Measurements from ENCODE around the gene RAVER1.
A peak's percentile ranks its signal among the peaks of the same experiment; 100 is the strongest.
"Not testable (repeated sequence)": the region's sequence is repeated elsewhere in the genome, so short reads cannot be mapped to it uniquely, and the experiment has no call there.

The RAVER1 gene, protein sequence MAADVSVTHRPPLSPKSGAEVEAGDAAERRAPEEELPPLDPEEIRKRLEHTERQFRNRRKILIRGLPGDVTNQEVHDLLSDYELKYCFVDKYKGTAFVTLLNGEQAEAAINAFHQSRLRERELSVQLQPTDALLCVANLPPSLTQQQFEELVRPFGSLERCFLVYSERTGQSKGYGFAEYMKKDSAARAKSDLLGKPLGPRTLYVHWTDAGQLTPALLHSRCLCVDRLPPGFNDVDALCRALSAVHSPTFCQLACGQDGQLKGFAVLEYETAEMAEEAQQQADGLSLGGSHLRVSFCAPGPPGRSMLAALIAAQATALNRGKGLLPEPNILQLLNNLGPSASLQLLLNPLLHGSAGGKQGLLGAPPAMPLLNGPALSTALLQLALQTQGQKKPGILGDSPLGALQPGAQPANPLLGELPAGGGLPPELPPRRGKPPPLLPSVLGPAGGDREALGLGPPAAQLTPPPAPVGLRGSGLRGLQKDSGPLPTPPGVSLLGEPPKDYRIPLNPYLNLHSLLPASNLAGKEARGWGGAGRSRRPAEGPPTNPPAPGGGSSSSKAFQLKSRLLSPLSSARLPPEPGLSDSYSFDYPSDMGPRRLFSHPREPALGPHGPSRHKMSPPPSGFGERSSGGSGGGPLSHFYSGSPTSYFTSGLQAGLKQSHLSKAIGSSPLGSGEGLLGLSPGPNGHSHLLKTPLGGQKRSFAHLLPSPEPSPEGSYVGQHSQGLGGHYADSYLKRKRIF
- total RNA-seq: 40.0 to 47.0 reads per million in 2 experiments

DNA sequence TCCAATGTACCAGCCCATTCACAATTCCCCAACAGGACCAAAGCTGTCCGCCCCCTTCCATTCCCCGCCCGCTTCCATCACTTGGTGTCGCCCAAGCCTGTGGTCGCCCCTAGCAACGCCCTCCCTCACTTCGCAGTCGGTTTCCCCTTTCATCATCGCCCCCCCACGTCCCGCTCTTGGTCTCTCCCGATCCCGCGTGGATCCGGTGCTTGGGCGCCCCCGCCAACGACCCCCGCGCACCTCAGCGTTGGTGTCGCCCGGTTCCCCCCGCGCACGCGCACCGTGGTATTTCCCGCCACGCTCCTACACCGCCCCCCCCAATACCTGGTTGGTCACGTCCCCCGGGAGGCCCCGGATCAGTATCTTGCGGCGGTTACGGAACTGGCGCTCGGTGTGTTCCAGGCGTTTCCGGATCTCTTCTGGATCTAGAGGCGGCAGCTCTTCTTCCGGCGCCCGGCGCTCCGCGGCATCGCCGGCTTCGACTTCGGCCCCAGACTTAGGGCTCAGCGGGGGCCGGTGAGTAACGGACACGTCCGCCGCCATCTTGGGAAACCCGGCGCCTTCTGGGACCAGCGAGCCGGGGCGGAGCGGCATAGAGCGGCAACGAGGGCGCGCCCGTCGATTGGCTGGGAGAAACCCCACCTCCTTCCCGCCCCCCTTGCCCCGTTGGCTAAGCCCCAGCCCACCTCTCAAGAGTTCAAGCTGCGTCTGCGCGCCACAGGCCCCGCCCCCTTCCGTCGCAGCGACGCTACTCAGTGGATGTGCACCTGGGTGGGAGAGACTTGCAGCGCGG is at the start of gene RAVER1:
Gene RAVER1, minus strand, starts transcription at position 565 of the 793 bp plus-strand sequence. Its CDS starts 22 bp downstream, at position 543.
- peak; percentile 97 for DNase-seq (ENCODE audit: low read depth)

DNA sequence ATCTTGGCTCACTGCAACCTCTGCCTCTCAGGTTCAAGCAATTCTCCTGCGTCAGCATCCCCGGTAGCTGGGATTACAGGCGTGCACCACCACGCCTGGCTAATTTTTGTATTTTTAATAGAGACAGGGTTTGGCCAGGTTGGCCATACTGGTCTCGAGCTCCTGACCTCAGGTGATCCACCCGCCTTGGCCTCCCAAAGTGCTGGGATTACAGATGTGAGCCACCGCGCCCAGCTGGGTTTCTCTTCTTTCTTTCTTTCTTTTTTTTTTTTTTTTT is 49.8 kb upstream of the RAVER1 start:
- DNase-seq (ENCODE audit: low read depth): not testable (repeated sequence)

DNA sequence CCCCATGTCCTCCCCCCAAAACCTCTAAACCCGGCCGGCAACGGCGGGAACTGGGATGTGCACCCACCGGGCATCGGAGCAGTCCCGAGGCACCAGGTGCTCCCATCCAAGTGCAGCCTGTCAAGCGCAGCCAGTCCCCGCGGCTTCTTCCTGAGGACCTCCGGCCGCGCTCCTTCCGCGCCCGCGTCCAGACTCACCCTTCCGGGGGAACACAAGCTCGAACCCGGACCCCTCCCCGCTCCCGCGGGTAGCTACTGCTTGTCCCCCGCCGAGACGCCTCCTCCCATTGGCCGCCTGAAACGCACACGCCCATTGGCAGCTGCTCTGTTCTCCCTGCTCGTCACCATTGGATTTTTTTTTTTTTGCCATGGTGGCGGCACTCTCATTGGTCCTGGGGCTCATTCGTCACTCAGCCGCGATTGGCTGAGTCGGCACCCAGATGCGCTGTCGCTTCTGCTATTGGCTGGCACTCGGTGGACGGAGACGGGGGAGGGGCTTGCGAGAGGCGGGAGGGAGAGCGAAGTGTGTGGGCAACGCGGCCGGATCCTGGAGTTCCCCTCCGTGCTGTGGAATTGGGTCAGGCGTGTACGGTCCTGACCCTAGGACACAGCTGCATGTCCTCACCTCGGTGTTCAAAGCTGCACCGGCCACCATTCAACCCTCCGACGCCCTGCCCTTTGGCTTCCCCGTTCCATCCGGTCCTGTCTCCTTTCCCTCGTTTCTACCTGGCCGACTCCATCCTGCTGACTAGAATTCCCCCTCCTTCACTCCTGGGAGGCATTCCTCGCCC is 47.2 kb upstream of the RAVER1 start, which contains the start of gene TYK2:
Gene TYK2, minus strand, starts transcription at position 260 of the 790 bp plus-strand sequence. CDS start 2,166 bp downstream, outside the sequence.
- DNase-seq (ENCODE audit: low read depth): peak; percentile 94

DNA sequence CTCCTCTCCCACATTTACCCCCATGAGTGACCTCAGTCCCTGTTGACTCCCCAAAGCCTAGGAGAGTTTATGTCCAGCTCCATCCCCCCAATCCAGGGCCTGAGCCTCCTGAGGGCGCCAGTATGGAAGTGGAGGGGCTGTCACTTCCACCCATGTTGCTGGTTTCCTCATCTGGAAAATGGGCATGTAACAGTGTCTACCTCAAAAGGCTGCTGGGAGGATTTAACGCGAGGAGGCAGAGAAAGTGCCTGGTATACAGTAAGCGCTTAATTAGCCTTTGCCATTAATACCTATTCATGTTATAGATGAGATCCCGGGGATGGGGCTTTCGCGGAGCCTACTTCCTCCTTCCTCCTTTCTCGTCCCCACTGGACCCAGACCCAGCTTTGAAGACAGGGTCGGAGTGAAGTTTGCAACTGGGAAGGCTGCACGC is 46.6 kb upstream of the RAVER1 start:
- DNase-seq (ENCODE audit: low read depth): no peak

DNA sequence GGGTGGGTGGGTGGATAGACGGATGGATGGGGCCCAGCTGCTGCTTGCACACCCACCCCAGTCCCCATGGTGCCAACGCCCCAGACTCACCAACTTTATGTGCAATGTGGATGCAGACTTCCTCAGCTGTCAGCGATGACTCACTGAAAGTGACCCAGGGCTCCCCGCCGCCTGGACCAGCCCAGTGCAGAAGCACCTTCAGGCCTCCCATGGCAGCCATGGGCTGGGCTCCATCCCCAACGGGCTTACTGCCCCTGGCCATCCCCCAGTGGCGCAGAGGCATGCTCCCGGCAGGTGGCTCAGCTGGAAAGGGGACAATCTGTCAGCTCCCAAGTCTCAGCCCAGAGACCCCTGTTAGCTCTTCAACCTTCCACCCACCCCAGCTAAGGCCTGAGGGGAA is 44.8 kb upstream of the RAVER1 start:
- DNase-seq (ENCODE audit: low read depth): no peak

DNA sequence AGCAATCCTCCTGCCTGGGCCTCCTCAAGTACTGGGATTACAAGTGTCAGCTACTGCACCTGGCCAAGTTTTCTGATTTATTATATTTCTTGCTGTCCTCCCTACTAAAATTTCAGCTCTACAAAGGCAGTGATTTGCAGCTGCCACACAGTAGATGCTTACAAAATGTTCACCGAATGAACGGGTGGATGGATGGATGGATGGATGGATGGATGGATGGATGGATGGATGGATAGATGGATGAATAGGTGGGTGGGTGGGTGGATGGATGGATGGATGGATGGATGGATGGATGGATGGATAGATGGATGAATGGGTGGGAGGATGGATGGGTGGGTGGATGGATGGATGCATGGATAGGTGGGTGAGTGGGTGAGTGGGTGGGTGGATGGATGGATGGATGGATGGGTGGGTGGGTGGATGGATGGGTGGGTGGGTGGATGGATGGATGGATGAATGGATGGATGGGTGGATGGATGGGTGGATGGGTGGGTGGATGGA is 43.9 kb upstream of the RAVER1 start:
- DNase-seq (ENCODE audit: low read depth): not testable (repeated sequence)

DNA sequence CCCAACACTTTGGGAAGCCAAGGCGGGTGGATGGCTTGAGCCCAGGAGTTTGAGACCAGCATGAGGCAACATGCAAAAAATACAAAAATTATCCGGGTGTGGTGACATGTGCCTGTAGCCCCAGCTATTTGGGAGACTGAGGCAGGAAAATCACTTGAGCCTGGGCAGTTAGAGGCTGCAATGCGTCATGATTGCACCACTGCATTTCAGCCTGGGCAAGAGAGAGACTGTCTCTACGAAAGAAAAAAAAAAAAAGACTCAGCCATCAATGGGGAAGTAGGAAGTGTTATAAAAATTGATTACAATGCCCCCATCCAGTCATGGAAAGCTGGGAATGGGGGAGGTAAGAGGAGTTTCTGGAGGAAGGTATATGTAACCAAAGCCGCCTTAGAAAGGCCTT is 41.6 kb upstream of the RAVER1 start:
- DNase-seq (ENCODE audit: low read depth): no peak

DNA sequence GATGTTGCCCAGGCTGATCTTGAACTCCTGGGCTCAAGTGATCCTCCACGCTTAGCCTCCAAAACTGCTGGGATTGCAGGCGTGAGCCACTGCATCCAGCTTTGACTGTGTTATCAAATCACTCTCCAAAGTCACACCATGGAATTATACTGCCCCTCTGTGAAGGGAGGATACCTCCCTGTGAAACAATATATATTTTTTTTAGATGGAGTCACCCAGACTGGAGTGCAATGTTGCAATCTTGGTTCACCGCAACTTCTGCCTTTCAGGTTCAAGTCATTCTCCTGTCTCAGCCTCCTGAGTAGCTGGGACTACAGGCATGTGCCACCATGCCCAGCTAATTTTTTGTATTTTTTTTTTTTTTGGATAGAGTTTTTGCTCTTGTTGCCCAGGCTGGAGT is 39.4 kb upstream of the RAVER1 start:
- no peak for DNase-seq (ENCODE audit: low read depth)

DNA sequence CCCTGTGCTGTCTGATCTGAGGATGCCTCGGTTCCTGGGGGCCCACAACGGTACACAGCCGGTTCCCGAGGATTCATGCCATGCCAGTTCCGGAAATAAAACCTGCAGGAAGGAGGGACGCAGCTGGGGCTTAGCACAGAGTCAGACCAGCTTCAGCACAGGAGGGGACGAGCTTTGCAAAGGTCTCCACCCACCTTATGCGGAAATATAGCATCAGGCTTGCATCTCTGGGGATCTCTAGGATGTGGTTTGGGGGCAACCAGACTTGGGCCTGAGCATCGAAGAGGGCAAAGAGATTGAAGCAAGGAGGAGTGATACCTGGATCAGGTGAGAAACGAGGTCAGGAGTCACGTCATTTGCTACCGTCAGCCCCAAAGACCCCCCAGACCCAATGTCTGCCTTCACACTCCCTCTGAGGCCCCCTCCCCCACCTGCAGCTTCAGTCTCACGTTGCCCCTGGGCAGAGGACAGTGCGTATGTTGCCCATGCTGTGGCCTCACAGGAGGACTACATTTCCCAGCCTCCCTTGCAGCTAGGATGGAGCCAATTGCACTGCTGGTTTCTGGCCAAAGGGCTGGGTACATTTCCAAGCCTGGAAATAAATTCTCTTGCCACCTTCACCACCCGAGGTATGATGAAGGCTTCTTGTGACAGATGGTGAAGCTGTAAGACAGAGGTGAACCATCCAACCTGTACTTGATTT is 34.9 kb upstream of the RAVER1 start:
- no peak for DNase-seq (ENCODE audit: low read depth)

DNA sequence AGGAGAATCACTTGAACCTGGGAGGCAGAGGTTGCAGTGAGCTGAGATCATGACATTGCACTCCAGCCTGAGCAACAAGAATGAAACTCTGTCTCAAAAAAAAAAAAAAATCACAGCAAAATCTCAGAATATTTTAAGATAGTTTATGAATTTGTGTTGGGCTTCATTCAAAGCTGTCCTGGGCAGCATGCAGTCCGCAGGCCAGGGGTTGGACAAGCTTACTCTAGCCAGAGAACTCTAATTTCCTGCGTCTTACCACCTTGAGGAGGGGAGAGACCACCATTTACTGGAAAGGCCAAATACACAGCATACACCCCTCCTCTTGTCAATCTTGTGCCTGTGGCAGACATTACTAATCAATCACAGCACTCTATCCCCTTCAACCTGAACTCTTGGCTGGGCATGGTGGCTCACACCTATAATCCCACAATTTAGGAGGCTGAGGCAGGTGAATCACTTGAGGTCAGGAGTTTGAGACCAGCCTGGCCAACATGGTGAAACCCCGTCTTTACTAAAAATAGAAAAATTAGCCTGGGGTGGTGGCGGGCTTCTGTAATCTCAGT is 33.7 kb upstream of the RAVER1 start:
- DNase-seq (ENCODE audit: low read depth): not testable (repeated sequence)

DNA sequence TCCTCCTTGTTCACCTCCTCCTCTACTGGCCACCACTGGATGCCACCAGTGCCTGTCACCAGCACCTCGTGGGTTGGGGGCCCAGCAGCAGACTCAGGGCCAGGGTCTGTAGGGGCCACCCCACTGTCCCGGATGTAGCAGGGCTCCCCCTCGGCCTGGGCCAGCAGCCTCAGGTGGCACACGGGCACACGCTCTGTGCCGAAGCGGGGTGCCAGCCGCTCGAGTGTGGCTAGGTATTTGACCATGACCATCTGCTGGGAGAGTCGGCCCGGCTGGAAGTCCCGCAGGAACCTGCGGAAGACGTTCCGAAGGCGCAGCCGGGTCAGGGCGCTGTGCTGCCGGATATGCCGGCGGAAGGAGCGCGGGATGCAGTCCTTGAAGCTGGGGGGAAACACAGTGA is 32.2 kb upstream of the RAVER1 start:
- no peak for DNase-seq (ENCODE audit: low read depth)

DNA sequence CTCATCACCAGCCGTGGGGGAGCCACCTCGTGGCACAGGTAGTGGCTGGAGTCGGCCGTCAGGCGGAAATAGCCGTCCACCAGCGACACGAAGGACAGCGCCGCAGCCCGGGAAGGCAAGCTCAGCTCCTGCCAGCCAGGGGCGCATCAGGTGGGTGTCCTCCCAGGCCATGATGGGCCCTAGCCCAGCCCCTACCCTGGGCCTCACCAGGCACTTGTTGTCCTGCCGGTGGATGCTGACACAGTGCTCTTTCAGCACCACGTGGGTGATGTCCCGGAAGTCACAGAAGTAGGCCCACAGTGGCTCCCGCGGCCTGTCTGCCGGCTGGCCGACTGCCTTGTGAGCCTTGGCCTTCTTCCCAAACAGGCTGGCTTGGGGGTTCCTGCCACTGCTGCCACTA is 31.3 kb upstream of the RAVER1 start:
- DNase-seq (ENCODE audit: low read depth): no peak

DNA sequence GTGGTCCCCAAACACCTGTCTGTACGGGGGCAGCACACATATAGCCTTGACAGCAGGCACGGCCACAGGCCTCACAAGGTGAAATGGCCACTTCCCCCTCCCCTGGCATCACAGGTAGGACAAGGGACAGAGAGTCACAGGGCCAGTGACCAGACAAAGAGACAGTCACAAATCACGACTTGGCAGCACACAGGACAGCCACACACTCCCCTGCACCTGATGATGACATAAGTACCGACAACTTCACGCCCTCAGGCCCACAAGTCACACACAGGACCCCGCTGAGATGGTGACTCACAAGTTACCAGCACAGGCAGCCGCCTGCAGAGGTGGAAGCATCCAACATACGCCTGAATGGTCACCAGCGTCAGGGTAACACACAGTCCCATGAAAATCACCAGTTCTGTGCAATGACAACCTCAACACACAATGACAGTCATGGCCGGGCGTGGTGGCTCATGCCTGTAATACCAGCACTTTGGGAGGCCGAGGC is 30.5 kb upstream of the RAVER1 start:
- DNase-seq (ENCODE audit: low read depth): no peak

DNA sequence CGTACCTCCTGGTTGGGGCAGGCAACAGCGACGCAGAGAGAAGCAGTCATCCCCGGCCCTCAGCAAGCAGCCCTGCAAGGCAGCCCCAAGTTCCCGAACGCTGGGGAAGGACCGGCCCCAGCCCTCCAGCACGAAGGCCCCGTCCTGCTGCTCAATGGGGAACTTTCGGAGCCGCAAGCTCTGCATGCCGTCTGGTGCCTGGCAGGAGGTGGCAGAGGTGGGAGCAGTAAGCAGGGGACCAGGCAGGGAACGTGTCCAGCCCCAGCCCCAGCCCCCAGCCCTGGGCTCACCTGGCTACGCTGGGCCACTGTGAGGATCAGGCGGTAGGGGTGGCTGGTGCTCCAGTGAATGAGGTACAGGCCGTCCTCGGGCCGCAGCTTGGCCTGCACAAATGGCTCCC is 28.9 kb upstream of the RAVER1 start:
- no peak for DNase-seq (ENCODE audit: low read depth)

DNA sequence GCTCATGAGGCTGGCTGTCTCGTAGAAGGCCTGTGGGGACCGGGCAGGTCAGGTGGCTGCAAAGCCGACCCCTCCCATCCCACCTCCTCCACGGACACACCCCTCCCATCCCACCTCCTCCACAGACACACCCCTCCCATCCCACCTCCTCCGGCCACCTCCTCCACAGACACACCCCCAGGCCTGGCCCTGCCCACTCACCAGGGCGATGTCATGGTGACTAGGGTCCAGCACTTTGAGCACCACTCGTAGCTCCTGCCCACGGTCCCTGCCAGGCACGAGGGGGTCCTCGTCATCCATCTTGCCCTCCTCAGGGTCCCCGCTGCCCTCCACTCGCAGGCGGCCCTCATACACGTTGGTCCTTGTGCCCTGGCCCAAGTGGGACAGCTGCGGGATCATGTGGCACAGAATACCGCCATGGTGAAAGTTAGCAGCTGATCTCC is 28.3 kb upstream of the RAVER1 start:
- no peak for DNase-seq (ENCODE audit: low read depth)

DNA sequence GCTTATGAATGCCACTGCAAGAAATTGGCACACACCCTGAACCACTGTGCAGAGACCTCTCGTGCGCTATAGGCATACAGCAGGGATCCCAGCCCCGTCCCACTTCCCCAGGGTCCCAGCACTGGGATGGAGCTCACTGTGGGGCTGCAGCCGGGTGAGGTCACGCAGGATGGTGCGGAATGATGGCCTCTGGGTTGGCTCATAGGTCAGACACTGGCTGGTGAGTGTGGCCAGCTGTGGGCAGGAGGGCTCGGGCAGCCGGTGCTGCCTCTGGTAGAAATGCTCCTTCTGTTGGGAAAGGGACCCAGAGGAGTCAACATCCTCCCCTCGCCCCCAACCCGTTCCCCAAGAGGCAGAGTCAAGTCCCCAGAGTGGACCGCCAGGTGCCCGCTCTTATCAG is 23.1 kb upstream of the RAVER1 start:
- no peak for DNase-seq (ENCODE audit: low read depth)

DNA sequence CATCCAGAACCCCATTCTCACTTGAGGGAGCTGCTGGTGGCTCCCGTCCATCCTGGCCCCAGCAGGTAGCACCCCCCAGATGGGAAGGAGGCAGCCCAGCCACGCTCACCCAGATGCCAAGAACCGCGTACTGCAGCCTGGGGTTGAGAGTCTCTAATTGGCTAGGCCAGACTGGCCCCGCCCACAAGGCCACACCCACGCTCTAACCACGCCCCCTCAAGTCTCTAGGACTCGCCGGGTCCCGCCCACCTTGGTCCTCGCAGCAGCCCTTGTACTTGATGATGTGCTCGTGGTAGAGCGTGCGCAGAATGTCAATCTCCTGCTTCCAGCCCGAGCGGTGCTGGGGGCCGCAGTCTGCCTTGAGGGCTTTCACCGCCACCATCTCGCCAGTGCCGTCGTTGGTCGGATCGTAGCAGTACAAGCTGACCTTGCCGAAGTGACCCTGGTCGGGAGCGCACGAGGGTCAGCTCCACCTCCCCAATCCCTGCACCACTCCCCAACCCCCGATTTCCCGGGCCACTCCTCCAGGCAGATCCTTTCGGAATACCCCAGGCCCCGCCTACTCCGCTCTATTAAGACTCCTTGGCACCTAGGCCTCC is 20.6 kb upstream of the RAVER1 start:
- no peak for DNase-seq (ENCODE audit: low read depth)

DNA sequence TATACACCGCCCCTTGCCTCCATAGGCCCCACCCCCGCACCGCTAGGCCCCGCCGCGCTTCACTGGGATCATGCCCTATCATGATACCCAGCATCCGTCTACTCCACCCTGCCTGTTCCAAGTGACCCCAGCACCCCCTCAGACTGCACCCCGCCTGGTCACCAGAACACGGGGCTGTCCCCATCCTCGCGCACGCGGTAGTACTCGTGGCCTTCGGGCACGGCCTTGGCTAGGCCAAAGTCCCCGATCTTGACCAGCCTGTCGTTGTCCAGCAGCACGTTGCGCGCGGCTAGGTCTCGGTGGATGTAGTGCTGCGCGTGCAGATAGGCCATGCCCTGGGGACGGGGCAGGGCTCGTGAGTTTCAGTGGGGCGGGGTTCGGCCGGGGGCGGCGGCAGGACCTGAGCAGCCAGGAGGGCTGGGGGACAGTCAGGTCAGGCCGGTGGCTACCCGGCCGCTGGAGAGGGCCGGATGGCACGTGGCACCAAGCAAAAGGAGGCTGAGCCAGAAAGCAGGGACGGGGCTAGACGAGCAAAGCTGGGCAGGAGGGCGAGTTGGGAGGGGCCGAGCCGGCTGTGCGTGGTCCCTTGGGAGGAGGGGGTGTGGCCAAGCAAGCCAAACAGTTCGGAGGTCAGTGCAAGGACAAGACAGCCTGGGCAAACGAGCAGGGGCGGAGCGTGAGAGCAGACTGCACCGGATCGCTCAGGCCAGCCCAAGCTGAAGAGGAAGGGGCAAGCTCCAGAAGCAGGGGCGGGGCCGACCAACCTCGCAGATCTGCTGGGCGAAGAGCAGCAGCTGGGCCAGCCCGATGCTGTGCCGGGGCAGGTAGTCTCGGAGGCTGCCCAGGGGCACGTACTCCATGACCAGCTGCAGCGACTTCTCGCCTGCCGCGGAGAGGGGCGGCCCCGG is 19.7 kb upstream of the RAVER1 start:
- no peak for DNase-seq (ENCODE audit: low read depth)

DNA sequence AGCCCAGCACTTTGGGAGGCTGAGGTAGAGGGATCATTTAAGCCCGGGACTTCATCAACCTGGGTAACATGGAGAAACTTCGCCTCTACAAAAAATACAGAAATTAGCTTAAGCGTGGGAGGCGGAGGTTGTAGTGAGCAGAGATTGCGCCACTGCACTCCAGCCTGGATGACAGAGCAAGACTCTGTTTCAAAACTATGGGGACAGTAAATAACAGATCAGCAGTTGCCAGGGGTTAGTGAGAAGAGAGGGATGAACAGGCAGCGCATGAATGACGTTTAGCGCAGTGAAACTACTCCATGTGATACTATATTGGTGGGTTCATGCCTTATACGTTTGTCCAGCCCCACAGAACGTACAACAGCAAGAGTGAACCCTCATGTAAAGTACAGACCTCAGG is 13.2 kb upstream of the RAVER1 start:
- no peak for DNase-seq (ENCODE audit: low read depth)

Data from T follicular helper cell (primary cell).